ENCODE data around the gene GATA2.

The GATA2 gene

DNA sequence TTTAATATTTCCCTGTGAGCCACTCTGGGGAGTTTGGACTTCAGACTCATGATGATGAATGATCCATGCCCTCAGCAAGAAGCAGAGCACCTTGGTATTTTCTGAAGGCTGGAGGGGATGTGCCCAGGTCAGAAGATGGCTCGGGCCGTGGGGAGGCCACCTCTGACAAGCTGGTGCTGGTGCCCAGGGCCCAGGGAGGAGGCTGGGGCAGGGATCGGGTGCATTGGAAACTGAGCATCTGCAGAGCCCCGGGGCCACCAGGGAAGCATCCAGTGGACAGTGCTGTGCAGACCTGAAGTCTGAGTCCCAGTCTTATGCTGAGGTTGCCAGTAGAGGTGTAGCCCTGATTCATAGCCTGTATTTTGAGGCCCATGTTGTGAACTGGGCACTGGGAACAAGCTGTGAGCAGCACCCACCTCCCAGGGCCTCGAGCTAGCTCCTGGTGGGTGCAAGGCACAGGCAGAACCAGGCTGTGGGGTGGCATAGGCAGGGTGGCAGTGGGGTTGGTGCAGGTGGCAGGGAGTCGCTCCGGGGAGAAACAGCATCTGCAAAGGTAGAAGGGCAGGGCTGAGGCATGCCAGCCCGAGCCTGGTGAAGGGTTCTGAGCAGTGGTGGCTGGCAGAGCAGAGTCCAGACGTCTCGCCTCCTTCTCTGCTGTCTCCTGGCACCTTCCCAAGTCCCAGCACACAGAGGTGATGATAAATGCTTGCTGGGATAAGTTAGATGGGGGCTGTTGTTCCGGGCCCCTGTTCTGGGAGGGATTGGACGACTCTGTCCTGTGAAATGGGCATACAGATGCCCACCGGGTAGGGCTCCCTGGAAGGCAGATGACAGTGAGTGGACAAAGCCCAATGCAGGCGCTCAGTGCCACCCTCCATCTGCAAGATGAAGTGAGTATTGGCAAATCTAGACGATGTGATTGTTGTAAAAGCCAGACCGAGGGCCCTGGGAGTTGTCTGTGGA, 36.9 kb downstream of the GATA2 start:
- DNase-seq (ENCODE audit: low spot score): no peak

- DNase-seq (ENCODE audit: low spot score): no peak
These were observed 37.9 kb downstream of the GATA2 start for GRCh38 chr3:128455116-128455515.

GRCh38 chr3:128454310-128454618, 38.7 kb downstream of the GATA2 start:
- DNase-seq (ENCODE audit: low spot score): no peak

GRCh38 chr3:128453501-128454309, 39.3 kb downstream of the GATA2 start:
- DNase-seq (ENCODE audit: low spot score): no peak

GRCh38 chr3:128452678-128453275, 40.2 kb downstream of the GATA2 start:
- DNase-seq (ENCODE audit: low spot score): no peak

GRCh38 chr3:128452120-128452519, 40.9 kb downstream of the GATA2 start:
- no peak for DNase-seq (ENCODE audit: low spot score)

DNA sequence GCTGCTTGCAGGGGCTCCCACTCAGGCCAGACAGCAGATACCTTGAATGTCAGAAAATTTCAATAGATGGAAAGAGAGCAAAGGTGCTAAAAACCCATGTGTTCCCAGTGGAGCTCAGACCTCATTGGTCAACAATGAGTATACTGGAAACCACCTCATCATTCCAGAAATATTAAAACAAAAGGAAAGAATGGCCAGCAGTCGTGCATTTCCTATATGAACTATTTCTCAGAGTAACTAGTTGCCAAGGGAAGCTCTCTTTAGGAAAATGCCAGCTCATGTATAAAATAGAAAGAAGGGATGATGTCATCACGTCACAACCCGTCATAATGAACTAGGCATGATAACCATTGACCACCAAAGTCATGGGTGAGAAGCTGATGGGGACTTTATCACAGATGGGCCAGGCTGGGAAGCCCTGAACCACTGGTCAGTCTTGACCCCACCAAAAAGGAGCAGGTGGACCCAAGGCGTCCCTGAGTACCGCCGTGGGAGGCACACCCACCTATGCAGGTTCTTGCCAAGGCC, 43.8 kb downstream of the GATA2 start:
- no peak for DNase-seq (ENCODE audit: low spot score)

DNA sequence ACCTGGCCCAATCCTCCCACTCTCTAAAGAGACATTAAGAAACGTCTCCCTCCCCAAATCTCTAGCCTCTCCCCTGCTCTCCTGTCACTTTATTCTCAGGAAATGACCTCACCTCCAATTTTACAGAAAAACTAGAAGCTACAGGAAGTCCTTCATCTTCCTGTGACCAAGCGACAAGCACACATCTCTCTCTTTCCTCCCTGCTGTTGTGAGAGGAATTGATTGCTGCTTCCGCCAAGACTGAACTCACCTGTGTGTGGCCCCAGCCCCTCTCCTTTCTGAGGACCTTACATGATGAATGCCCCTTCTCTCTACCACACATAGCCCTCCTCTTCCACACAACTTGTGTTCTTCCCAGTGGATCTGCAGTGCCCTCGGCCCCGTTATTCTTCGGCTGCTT, 44.5 kb downstream of the GATA2 start:
- DNase-seq (ENCODE audit: low spot score): no peak

GRCh38 chr3:128447561-128448013, 45.4 kb downstream of the GATA2 start:
- DNase-seq (ENCODE audit: low spot score): no peak

DNA sequence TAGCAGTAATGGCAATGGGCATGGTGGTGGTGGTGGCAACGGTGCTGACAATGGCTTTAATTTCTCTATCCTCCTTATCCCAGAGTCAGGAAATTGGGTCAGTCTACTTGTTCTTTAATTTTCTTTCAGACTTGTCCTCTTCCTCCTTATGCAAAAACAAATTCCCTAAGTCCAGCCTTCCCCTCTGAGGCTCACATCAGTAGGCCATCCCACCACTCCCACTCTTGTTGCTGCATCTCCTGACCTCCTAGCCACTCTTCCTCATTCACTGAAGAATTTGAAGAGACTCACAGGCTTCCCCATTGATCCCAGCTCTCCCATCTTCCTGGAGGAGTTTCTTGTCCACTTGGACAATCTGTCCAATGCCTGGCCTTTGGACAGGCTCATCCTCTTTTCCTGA, 46.2 kb downstream of the GATA2 start:
- no peak for DNase-seq (ENCODE audit: low spot score)

DNA sequence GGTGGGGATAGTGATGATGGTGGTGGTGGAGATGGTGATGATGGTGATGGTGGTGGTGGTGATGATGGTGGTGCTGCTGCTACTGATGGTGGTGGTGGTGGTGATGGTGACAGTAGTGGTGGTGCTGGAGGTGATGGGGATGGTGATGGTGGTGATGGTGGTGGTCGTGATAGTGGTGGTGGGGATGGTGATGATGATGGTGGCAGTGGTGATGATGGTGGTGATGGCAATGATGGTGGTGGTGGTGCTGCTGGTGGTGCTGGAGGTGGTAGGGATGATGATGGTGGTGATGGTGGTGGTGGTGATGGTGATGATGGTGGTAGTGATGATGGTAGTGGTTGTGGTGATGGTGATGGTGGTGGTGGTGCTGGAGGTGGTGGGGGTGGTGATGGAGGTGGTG, 47.6 kb downstream of the GATA2 start:
- DNase-seq (ENCODE audit: low spot score): no peak

DNA sequence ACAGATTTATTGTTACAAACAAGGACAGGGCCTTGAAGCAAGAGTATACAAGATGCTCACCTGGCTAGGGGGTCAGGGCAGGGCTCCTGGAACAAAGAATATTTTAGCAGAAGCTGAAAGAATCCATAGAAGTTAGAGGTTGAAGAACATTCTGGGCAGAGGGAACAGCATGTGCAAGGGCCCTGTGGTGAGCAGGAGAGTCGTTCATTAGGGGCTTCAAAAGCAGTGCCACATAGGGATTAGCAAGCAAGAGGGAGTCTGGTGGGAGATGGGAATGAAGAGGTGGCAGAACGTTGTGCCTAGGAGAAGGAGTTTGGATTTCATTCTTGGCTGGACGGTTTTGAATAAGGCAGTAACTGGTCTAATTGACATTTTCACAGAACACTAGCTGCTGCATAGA, 49.2 kb downstream of the GATA2 start:
- DNase-seq (ENCODE audit: low spot score): no peak

DNA sequence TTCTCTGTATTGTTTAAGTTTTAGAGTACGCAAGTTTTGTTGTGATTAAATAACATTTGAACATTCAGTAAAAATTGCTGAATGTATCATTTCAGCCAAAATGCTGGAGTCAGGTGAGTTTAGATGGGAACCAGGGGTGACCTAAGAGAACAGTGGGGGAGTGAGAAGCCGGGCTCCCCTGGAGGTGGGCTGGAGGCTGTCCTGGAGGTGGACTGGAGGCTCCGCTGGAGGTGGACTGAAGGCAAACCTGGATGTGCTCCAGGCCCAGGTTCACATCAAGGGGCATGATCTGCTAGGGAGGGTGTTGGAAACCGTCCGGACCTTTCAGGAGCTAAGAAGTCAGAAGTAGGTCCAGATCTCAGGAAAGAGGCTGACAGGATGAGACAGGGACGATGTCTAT, 50.1 kb downstream of the GATA2 start:
- DNase-seq (ENCODE audit: low spot score): no peak

DNA sequence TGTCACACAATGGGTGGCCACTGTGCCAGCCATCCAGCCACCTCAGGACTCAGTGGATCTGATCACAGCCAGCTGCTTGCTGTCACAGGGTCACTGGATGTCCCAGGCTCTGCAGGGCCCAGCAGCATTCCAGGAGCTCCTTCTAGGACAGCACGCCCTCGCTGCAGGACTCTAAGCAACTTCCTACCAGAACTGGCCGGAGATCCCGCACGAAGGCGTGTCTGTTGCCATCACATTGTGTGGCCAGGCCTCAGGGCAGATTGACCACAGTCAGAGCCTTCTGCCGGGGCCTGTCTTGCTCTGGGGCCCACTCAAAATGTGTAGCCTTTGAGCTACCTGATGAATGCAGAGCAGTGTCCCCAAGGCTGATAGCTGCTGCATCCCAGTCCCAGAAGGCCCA, 50.9 kb downstream of the GATA2 start:
- DNase-seq (ENCODE audit: low spot score): no peak

DNA sequence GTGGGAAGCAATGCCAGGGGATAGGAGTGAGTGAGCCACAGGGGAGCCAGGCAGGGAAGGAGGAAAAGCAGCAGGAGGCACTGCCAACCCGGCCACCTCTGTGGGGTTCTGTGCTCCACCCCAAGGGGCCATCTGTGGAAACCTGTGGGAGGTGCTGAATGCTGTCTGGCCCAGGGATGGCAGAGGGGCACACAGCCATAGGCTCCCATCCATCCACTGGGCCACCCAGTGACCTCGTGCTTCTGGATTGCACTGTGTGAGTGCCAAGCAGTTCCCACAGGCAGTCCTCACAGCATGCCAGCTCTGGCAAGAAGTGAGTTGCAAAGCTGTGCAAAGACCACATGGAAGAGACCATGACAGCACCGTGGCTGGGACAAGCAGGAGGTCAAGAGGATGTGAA, 53.8 kb downstream of the GATA2 start:
- DNase-seq (ENCODE audit: low spot score): no peak

GRCh38 chr3:128438488-128439072, 54.4 kb downstream of the GATA2 start:
- peak; percentile 15 for DNase-seq (ENCODE audit: low spot score)

DNA sequence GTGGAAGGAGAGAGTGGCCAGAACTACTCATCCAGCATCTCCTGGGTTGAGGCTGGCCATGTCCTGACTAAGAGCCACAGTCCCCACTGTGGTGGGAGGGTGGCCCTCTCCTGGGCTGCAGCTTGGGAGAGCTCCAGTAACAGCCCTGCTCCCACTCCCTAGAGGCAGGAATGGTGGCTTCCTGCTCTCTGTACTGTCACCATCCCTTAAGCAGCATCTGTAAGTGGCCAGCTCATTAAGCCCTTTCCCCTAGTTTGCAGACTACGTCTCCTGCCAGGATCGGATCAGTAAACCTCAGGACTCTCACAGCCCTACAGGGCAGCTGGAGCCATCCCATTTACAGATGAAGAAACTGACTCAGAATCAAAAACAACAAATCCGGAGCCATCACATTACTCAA, 56.8 kb downstream of the GATA2 start:
- DNase-seq (ENCODE audit: low spot score): no peak

DNA sequence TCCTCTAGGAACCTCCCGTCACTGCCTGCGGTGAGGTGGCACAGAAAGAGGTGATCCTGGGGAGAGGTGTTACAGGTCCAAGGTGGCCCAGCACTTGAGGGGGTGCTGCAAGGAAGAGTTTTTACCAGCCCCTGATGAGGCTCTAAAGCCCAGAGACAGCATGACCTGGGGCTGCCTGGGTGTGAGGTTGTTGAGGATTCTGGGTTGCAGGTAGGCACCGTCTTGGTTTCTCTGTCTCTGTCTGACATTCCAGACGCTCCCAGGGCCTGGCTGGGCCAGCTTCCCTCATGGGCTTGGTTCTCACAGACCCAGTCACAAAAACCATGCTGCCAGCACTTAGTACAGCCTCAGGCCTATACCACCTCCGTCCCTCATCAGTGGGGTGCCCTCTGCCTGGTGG, 57.4 kb downstream of the GATA2 start:
- DNase-seq (ENCODE audit: low spot score): no peak

GRCh38 chr3:128435058-128435457, 57.9 kb downstream of the GATA2 start:
- peak; percentile 12 for DNase-seq (ENCODE audit: low spot score)

GRCh38 chr3:128434524-128434923, 58.5 kb downstream of the GATA2 start:
- no peak for DNase-seq (ENCODE audit: low spot score)

GRCh38 chr3:128433837-128434165, 59.2 kb downstream of the GATA2 start:
- DNase-seq (ENCODE audit: low spot score): no peak

All from cerebellar cortex (tissue), 1 donor.